Measurements from ENCODE around the gene CDH12. TPM values are rescaled to one million over a fixed set of nuclear protein-coding genes. Genes with fewer than 3 reads are reported as not detected.
"Not testable (repeated sequence)": the region's sequence is repeated elsewhere in the genome, so short reads cannot be mapped to it uniquely, and the experiment has no call there.

Gene CDH12
- total and polyA plus RNA-seq, 9 donors, result 0.05 to 3.4 (median 0.28) TPM; not detected in 4

DNA sequence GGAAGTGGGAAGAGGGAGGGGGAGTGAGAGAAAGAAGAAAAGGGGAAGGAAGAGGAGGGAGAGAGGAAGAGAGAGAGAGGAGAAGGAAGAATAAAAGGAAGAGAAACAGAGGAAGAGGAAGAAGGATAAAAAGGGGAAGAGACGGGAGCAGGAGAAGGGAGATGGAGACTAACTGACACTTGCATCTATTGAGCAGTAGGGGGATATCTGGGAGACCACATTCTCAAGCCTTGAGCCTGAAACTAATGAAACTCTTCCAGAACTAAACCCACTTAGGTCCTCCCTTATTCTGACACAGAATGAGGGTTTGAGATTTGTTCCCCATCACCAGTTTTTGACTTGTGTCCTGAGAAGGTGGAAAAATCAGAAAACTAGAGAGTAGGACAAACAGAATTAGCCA is 533.3 kb downstream of the CDH12 start:
- no peaks in the 10 kb centered on the region for H3K4me1 ChIP-seq (ENCODE audit: insufficient read depth)
- H3K4me3 ChIP-seq, result no peak overlapping the region
- DNase-seq, result no peak
- no peaks in the 10 kb centered on the region for H3K9me3 ChIP-seq
- H3K27ac ChIP-seq, result no peak overlapping the region
- 53 to 56% (median 54%) methylated on average over 1 of the region's 1 CpG for WGBS, 3 donors
- no peak for TF ChIP-seq EP300 (IDR thresholded peaks at IDR 0.05)
- no peak for TF ChIP-seq POLR2A (IDR thresholded peaks at IDR 0.05)
- TF ChIP-seq, protein P1, sequence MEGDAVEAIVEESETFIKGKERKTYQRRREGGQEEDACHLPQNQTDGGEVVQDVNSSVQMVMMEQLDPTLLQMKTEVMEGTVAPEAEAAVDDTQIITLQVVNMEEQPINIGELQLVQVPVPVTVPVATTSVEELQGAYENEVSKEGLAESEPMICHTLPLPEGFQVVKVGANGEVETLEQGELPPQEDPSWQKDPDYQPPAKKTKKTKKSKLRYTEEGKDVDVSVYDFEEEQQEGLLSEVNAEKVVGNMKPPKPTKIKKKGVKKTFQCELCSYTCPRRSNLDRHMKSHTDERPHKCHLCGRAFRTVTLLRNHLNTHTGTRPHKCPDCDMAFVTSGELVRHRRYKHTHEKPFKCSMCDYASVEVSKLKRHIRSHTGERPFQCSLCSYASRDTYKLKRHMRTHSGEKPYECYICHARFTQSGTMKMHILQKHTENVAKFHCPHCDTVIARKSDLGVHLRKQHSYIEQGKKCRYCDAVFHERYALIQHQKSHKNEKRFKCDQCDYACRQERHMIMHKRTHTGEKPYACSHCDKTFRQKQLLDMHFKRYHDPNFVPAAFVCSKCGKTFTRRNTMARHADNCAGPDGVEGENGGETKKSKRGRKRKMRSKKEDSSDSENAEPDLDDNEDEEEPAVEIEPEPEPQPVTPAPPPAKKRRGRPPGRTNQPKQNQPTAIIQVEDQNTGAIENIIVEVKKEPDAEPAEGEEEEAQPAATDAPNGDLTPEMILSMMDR (IDR thresholded peaks at IDR 0.05), result no peak
- no peaks in the 10 kb centered on the region for H3K36me3 ChIP-seq
- intact Hi-C loops (cut with DNase I), result no loop called here
- H3K27me3 ChIP-seq, result no peaks in the 10 kb centered on the region

DNA sequence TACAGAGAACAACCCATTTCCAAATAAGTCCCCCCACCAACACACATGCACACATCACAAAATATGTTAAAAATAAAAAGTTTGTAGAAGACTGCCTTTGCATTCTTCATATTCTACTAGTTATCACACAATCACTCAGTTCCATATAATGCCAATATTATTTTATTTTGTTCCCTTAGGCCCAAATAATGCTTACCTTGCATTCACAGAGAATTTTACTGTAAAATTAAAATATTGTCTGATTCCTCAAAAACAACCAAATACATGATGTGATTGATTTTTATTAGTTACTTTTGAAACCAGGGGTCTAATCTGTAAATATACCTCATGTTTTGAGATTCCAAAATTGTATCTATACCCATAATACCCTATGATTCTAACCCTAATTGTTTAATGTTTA is 536.9 kb downstream of the CDH12 start:
- no peak overlapping the region for H3K4me3 ChIP-seq
- intact Hi-C loops (cut with DNase I), result no loop called here
- H3K9me3 ChIP-seq, result no peaks in the 10 kb centered on the region
- no peaks in the 10 kb centered on the region for H3K4me1 ChIP-seq (ENCODE audit: insufficient read depth)
- H3K27me3 ChIP-seq, result no peaks in the 10 kb centered on the region
- TF ChIP-seq EP300 (IDR thresholded peaks at IDR 0.05) (no peak), POLR2A (IDR thresholded peaks at IDR 0.05) (no peak)
- TF ChIP-seq, protein P1 (IDR thresholded peaks at IDR 0.05), result no peak
- DNase-seq, result no peak
- no peak overlapping the region for H3K27ac ChIP-seq
- H3K36me3 ChIP-seq, result no peaks in the 10 kb centered on the region

DNA sequence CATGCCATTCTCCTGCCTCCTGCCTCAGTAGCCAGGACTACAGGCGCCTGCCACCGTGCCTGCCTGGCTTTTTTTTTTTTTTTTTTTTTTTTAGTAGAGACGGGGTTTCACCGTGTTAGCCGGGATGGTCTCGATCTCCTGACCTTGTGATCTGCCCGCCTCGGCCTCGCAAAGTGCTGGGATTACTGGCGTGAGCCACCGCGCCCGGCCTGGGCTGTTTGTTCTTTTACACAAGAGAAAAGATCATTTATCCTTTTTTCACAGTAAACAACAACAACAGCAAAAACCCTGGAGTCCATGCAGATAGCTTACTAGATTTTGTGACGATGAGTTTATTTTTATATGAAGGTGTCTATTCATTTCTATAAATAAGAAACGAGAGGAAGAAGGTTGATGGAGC is 538.1 kb downstream of the CDH12 start:
- DNase-seq; intact Hi-C loops (cut with DNase I); H3K27ac ChIP-seq; H3K4me1 ChIP-seq (ENCODE audit: insufficient read depth); H3K9me3 ChIP-seq; H3K27me3 ChIP-seq; H3K36me3 ChIP-seq; H3K4me3 ChIP-seq: not testable (repeated sequence)
- WGBS, 3 donors, result 89 to 96% (median 89%) methylated on average over 14 to 15 of the region's 15 CpGs

DNA sequence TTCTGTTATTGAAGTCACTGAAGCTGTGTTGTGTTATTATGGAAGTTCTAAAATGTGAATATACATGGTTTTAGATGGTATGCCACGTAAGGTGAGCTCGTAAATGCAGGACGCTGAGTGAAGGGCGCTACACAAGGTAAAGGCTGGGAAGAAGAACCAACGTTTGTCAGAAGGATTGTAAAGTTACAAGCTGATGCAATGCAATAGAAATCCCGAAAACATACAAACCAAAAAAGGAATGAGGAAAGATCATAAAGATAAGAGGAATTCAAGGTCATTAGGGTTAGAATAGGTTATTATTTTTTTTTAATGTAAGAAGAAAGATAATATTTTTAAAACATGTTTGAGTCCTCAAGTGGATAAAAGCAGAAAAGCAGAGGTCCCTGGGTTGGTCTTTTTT is 538.6 kb downstream of the CDH12 start:
- TF ChIP-seq POLR2A (IDR thresholded peaks at IDR 0.05), result no peak
- no peak for TF ChIP-seq EP300 (IDR thresholded peaks at IDR 0.05)
- TF ChIP-seq, protein P1 (IDR thresholded peaks at IDR 0.05), result no peak
- Histone ChIP-seq H3K9me3 (no peaks in the 10 kb centered on the region), H3K27me3 (no peaks in the 10 kb centered on the region), H3K4me1 (ENCODE audit: insufficient read depth) (no peaks in the 10 kb centered on the region), H3K36me3 (no peaks in the 10 kb centered on the region), H3K4me3 (no peak overlapping the region), H3K27ac (no peak overlapping the region)
- WGBS, 3 donors, result 84 to 91% (median 87%) methylated on average over 6 of the region's 6 CpGs
- DNase-seq, result no peak
- intact Hi-C loops (cut with DNase I), result no loop called here

DNA sequence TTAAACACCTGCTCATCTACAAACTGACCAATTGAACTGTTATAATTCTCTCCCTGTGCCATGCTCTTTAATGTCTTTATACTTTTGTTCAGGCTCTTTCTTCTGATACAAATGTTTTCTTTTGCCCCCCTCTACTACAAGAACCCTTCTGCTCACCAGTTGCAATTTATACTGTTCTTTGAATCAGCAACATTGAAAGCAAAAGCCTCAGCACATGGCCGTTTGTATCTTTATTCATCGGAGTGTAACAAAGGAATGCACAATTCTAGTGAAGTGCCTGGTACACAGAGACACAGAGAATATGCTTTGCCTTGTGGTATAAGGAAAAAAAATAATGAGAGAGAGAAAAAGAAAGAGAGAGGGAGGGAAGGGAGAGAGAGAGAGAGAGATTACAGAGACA is 547.1 kb downstream of the CDH12 start:
- intact Hi-C loops (cut with DNase I), result no loop called here
- Histone ChIP-seq H3K36me3 (no peaks in the 10 kb centered on the region), H3K4me1 (ENCODE audit: insufficient read depth) (no peaks in the 10 kb centered on the region), H3K27me3 (no peaks in the 10 kb centered on the region), H3K9me3 (no peaks in the 10 kb centered on the region), H3K27ac (no peak overlapping the region), H3K4me3 (no peak overlapping the region)
- no peak for DNase-seq
- TF ChIP-seq, protein P1 (IDR thresholded peaks at IDR 0.05), result no peak
- TF ChIP-seq POLR2A (IDR thresholded peaks at IDR 0.05) (no peak), EP300 (IDR thresholded peaks at IDR 0.05) (no peak)
- 11 to 27% (median 14%) methylated on average over 2 of the region's 2 CpGs for WGBS, 3 donors

Data from ovary (tissue), 9 donors.